ENCODE results near the gene RCC2. TPM values are rescaled to one million over a fixed set of nuclear protein-coding genes. Genes with fewer than 3 reads are reported as not detected.
A peak's percentile ranks its signal among the peaks of the same experiment; 100 is the strongest.

RCC2 gene
- total RNA-seq, 2 donors from 2014 or later: 69.3 to 121 TPM

- Histone ChIP-seq H3K27me3 (no peaks in the 10 kb centered on the region), H3K9me3 (no peaks in the 10 kb centered on the region), H3K9ac (ENCODE audit: low read depth in 2 of 2, low read length in 2 of 2) (peak overlapping the region in 1 of 2 donors; percentile 26), H3K27ac (no peak overlapping the region), H3K36me3 (peaks cover 3% of the 10 kb centered on the region), H3K4me3 (no peak overlapping the region), H3K4me1 (peaks cover 9% of the 10 kb centered on the region)
- no peak for DNase-seq
- no peak for TF ChIP-seq CTCF (IDR thresholded peaks at IDR 0.05)
- intact Hi-C loops (cut with DNase I): no loop called here
Observed at GRCh38 chr1:17429183-17429582, 10.3 kb downstream of the RCC2 start.

GRCh38 chr1:17427696-17428660, 11.5 kb downstream of the RCC2 start:
- Histone ChIP-seq H3K27ac (no peak overlapping the region), H3K4me1 (peaks cover 6% of the 10 kb centered on the region), H3K36me3 (peaks cover 3% of the 10 kb centered on the region), H3K27me3 (no peaks in the 10 kb centered on the region), H3K9me3 (no peaks in the 10 kb centered on the region), H3K4me3 (no peak overlapping the region), H3K9ac (ENCODE audit: low read depth in 2 of 2, low read length in 2 of 2) (no peak overlapping the region)
- intact Hi-C loops (cut with DNase I): no loop called here
- TF ChIP-seq CTCF (IDR thresholded peaks at IDR 0.05): no peak
- DNase-seq: peak; percentile 87

- Histone ChIP-seq H3K4me1 (peaks cover 6% of the 10 kb centered on the region), H3K4me3 (no peak overlapping the region), H3K9me3 (no peaks in the 10 kb centered on the region), H3K36me3 (peaks cover 3% of the 10 kb centered on the region), H3K27me3 (no peaks in the 10 kb centered on the region), H3K27ac (no peak overlapping the region), H3K9ac (ENCODE audit: low read depth in 2 of 2, low read length in 2 of 2) (no peak overlapping the region)
- no peak for DNase-seq
- intact Hi-C loops (cut with DNase I): no loop called here
- no peak for TF ChIP-seq CTCF (IDR thresholded peaks at IDR 0.05)
Observed at GRCh38 chr1:17425806-17426600, 13.5 kb downstream of the RCC2 start.

- Histone ChIP-seq H3K4me3 (no peak overlapping the region), H3K9ac (ENCODE audit: low read depth in 2 of 2, low read length in 2 of 2) (no peak overlapping the region), H3K27me3 (no peaks in the 10 kb centered on the region), H3K4me1 (peaks cover under 1% of the 10 kb centered on the region), H3K36me3 (peaks cover 3% of the 10 kb centered on the region), H3K27ac (no peak overlapping the region), H3K9me3 (no peaks in the 10 kb centered on the region)
- TF ChIP-seq CTCF (IDR thresholded peaks at IDR 0.05): no peak
- intact Hi-C loops (cut with DNase I): loop anchor here (5.0 kb wide), 1 partner anchor 63 kb away; no protein-coding TSS in a partner anchor
- no peak for DNase-seq
Observed at GRCh38 chr1:17423781-17424245, 15.7 kb downstream of the RCC2 start.

- H3K36me3 ChIP-seq: peaks cover under 1% of the 10 kb centered on the region
- no peak overlapping the region for H3K27ac ChIP-seq
- intact Hi-C loops (cut with DNase I): loop anchor here (5.0 kb wide), 1 partner anchor 65 kb away; no protein-coding TSS in a partner anchor
Observed at GRCh38 chr1:17422461-17422860, 17.0 kb downstream of the RCC2 start.

More at GRCh38 chr1:17422461-17422860, 17.0 kb downstream of the RCC2 start:
- Histone ChIP-seq H3K27me3 (no peaks in the 10 kb centered on the region), H3K9ac (ENCODE audit: low read depth in 2 of 2, low read length in 2 of 2) (no peak overlapping the region), H3K4me1 (no peaks in the 10 kb centered on the region), H3K9me3 (no peaks in the 10 kb centered on the region), H3K4me3 (no peak overlapping the region)
- DNase-seq: no peak
- no peak for TF ChIP-seq CTCF (IDR thresholded peaks at IDR 0.05)
